ENCODE results near the gene TSPAN33.
"Not testable (repeated sequence)": the region's sequence is repeated elsewhere in the genome, so short reads cannot be mapped to it uniquely, and the experiment has no call there.

The TSPAN33 gene

DNA sequence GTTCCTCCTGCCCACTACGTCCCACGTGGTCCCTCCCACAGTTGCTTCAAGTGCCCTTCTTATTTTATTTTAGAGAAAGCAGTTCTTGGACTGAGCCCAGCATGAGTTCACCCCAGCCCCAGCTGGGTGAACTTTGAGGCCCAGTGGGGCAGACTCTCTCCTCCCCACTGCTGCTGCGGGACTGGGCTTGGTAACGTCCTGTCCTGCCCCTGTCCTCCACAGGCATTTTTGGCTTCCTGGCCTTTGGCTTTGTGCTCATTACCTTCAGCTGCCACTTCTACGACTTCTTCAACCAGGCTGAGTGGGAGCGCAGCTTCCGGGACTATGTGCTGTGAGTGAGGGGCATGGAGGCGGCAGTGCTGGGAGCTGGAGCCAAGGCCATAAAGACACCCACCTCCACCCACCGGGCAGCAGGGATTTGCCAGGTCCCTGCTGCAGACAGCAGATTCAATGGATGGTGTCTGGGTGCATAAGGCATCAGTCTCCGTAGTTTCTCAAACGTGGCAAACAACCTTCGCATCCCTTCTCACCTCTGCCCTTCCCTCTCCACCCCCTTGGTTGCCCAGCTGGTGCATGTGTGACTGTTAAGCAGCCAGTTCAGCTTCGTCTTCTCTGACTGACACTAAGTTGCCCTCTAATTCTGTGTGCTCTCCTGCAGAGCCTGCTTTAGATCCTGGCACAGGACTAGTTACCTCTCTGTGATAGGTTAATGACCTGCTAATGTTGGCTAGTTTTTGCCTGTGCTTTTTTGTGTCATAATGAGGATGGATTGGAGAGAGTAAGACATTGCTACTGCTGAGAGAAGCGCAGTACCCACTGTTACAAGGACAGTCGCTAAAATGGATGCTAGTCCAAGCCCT, 64.8 kb downstream of the TSPAN33 start:
- no peak for DNase-seq

DNA sequence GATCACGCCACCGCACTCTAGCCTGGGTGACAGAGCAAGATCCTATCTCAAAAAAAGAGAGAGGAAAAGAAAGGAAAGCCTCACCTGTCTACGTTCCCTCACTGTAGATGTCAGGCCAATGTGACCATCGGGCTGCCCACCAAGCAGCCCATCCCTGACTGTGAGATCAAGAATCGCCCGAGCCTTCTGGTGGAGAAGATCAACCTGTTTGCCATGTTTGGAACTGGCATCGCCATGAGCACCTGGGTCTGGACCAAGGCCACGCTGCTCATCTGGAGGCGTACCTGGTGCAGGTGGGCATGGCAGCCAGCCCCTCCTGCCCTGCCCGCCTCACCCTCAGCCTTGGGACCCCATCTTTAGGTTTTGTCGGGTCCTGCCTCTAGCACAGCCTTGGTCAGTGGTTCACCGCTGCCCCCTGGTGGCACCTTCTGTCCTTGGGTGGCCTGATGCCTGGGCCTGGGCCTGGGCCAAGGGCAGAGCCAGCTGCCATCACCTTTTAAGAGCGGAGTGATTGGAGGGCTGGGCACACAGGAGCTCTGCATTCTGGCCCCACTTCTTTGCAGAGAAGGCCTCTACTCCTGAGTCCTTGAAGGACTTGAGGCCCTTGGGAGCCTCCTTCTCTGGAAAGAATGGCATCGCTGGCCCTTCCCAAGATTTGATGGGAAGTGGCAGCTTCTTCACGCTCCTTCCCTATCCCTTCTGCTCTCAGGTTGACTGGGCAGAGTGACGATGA, 65.9 kb downstream of the TSPAN33 start:
- peak; percentile 86 for DNase-seq

DNA sequence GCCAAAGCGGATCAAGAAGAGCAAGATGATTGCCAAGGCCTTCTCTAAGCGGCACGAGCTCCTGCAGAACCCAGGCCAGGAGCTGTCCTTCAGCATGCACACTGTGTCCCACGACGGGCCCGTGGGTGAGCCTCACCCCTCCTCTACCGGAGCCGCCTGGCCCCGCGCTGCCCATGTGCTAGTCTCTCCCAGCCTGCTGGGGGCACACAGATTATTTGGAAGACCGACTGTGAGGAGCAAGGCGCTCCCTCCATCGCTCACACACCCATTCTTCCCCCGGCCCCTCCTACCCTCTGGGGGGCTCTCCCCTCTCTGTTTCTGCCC, 66.4 kb downstream of the TSPAN33 start:
- DNase-seq: no peak

DNA sequence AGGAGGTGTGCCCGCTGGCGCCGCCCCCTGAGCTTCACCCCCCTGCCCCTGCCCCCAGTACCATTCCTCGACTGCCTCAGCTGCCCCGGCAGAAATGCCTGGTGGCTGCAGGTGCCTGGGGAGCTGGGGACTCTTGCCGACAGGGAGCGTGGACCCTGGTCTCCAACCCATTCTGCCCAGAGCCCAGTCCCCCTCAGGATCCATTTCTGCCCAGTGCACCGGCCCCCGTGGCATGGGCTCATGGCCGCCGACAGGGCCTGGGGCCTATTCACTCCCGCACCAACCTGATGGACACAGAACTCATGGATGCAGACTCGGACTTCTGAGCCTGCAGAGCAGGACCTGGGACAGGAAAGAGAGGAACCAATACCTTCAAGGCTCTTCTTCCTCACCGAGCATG, 67.6 kb downstream of the TSPAN33 start:
- no peak for DNase-seq

DNA sequence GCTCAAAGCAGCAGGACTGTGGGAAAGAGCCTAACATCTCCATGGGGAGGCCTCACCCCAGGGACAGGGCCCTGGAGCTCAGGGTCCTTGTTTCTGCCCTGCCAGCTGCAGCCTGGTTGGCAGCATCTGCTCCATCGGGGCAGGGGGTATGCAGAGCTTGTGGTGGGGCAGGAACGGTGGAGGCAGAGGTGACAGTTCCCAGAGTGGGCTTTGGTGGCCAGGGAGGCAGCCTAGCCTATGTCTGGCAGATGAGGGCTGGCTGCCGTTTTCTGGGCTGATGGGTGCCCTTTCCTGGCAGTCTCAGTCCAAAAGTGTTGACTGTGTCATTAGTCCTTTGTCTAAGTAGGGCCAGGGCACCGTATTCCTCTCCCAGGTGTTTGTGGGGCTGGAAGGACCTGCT, 68.1 kb downstream of the TSPAN33 start:
- DNase-seq: no peak

DNA sequence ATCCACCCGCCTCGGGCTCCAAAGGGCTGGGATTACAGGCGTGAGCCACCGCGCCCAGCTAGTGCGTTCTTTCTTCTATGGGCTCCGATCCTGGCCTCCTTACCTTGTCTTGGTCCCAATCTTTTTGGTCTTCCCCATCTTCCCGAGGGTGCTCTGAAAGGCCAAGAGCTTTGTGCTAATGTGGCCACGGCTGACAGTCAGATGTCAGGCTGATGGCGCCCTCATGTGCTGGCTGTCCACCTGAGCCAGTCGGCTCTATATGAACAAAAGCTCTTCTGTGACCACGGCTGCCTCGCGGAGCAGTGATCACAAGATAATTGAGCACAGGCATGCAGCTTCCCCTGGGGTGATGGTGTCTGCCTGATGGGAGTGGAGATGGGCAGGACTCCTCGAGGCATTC, 69.3 kb downstream of the TSPAN33 start:
- peak; percentile 58 for DNase-seq

DNA sequence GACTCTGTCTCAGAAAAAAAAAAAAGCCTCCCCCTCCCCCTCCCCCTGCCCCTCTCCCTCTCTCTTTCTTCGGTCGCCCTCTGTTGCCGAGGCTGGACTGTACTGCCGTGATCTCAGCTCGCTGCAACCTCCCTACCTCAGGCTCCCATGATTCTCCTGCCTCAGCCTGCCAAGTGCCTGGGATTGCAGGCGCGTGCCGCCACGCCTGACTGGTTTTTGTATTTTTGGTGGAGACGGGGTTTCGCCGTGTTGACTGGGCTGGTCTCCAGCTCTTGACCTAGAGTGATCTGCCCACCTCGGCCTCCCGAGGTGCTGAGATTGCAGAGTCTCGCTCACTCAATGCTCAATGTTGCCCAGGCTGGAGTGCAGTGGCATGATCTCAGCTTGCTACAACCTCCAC, 71.2 kb downstream of the TSPAN33 start:
- not testable (repeated sequence) for DNase-seq

DNA sequence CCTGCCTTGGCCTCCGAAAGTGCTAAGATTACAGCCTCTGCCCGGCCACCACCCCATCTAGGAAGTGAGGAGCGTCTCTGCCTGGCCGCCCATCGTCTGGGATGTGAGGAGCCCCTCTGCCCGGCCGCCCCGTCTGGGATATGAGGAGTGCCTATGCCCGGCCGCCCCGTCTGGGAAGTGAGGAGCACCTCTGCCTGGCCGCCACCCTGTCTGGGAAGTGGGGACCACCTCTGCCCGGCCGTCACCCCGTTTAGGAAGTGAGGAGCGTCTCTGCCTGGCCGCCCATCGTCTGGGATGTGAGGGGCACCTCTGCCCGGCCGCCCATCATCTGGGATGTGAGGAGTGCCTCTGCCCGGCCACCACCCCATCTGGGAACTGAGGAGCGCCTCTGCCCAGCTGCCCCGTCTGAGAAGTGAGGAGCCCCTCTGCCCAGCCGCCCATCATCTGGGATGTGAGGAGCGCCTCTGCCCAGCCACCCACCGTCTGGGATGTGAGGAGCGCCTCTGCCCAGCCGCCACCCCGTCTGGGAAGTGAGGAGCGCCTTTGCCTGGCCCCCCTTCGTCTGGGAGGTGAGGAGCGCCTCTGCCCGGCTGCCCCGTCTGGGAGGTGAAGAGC, 71.7 kb downstream of the TSPAN33 start:
- not testable (repeated sequence) for DNase-seq

DNA sequence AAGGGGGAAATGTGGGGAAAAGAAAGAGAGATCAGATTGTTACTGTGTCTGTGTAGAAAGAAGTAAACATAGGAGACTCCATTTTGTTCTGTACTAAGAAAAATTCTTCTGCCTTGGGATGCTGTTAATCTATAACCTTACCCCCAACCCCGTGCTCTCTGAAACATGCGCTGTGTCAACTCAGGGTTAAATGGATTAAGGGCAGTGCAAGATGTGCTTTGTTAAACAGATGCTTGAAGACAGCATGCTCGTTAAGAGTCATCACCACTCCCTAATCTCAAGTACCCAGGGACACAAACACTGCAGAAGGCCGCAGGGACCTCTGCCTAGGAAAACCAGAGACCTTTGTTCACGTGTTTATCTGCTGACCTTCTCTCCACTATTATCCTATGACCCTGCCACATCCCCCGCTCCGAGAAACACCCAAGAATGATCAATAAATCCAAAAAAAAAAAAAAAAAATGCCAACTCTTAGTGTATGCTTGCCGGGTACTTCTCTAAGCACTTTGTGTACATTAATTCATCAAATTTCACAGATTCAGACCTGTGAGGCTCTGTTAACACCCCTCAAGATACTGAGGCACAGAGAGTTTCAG, 72.4 kb downstream of the TSPAN33 start:
- not testable (repeated sequence) for DNase-seq

DNA sequence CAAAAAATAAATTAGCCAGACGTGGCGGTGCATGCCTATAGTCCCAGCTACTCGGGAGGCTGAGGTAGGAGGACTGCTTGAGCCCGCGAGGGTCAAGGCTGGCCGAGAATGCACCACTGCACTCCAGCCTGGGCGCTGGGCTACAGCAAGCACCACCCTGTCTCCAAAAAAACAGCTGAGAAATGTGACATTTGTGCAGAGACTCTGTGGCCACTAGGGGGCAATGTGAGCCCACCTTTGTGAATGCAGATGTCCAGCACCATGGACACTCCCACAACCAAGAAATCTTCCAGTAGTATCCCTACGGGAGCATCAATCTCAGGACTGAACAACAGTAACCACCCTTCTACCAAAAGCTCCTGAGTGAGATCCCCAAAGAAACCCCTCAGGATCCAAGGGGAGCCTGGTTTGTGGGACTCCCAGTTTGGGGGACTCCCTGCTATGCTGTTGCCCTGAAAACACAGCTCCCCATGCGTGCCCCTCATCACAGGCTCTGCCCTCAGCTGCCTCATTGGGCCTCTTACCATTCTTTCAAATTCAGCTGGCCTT, 74.1 kb downstream of the TSPAN33 start:
- DNase-seq: peak; percentile 93

DNA sequence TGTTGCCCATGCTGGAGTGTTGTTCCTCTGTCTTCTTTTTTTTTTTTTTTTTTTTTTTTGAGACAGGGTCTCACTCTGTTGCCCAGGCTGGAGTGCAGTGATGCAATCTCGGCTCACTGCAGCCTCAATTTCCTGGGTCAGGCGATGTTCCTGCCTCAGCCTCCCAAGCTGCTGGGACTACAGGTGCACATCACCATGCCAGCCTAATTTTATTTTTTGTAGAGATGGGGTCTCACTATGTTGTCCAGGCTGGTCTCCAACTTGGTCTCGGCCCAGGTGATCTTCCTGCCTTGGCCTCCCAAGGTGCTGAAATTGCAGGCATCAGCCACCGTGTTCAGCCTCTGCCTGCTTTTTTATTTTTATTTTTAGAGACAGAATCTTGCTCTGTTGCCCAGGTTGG, 74.7 kb downstream of the TSPAN33 start:
- DNase-seq: not testable (repeated sequence)

All from hematopoietic multipotent progenitor cell treated with erythropoietin and hydrocortisone succinate and interleukin-3 and kit ligand, for 6 days (in vitro differentiated cells).